G401 (cell line): ENCODE measurements around the gene TMEM198. TPM values are rescaled to one million over a fixed set of nuclear protein-coding genes. Genes with fewer than 3 reads are reported as not detected.

ENCODE experiments used
- DNase-seq: peaks from one replicate; pipeline ENCODE4 v3.0.0-alpha.2; 2015; ENCODE audit warnings: low spot score
- in situ Hi-C: cut with HindIII; loops from 2 replicates; pipeline ENCODE4 v1.10.0; 2016; ENCODE audit warnings: low sequenced_read_pairs, mixed read lengths
- total RNA-seq: library from RNA; depleted of rRNA; stranded (reverse); fragments of >200 nt; shearing (Covaris generic); gene quantifications from 2 replicates; pipeline ENCODE4 v1.2.3, GENCODE V29; 2014

Gene TMEM198
- total RNA-seq, 1 experiment from 2014 or later = 9.0 TPM

DNA sequence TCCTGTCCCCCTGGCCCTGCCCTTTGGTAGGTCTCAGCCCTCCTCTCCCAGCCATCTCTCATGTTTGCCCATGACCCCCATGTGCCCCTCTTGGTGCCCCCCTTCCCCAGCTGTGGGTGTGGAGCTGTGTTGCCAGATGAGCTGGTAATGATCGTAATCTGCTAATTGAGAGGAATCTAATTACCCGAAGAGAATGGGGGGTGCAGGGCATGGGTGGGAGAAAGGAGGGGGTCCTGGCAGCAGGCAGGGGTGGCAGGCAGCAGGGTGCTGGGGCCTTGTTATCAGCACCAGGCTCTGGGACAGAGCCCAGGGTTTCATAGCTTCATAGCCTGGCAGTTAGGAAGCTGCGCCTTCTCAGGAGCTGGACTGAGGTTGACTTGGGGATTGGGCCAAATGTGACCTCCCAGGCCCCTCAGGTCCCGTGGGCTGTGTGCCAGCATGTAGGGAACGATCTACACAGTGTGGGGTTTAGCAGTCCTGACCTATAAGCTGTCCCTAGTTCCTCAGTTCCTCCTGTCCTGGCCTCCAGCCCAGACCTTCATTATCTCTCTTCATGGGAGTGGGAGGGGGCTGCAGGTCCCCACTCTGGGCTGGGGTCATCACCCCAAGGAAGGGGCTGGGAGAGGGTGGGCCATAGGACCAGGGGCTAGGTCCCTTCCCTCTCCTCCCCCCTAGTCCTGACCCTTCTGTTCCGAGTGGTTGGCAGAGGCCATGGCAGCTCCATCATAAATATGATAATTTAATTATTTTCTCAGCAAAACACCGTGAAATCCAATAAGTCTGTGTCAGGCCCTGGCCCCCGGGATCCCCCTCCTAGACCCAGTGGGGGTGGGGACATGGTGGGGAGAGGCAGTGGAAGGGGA, 36.0 kb upstream of the TMEM198 start:
- in situ Hi-C loops = no loop called here
- peak; percentile 47 for DNase-seq

DNA sequence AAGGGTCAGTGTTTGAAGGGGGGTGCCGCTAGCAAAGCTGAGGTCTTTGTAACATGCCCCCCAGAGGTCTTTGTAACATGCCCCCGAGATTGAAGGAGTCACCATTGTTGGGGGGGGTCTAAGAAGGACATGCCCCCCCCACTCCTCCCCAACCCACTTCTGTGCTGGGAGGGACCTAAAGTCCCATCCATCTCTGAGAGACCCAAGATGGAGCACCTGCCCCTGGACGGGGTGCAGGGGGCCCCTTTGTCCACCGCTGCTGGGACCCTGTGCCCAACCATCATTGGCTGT, 35.4 kb upstream of the TMEM198 start:
- in situ Hi-C loops = no loop called here

DNA sequence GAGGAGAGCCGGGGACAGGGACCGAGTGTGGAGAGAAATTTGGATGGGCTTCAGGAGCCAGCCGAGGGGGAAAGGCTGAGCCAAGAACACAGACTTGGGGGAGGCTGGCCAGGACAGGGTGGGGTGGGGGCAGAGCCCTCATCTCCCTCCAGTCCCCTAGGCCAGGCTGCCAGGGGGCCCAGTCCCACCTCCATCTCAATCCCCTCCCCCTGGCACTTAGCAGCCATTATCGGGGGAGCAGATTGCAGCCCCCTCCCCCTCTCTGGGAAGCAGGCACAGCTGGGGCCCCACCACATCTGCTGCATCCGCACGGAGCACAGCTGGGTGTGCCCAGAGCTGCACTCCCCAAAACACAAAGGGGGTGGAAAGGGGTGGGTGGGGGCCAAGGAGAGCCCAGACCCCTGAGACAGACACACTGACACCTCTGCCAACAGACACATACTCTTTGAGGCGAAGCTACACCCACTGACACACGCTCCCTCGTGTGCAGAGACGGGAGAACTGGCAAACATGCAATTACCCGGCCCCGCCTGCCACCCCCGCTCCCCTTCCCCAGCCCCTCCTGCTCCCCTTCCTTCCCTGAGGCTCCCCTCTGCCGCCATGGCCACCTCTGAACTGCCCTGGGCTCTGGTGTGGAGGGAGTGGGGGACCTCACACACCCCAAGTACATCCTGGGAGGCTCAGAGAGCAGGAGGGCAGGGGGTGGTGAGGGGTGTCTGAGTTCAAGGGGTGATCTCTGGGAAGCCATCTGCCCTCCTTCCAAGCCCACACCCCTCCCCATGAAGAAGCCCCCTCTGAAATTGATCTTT, 34.7 kb upstream of the TMEM198 start:
- in situ Hi-C loops = no loop called here
- DNase-seq = peak; percentile 73

More for the DNA sequence above, 35.4 kb upstream of the TMEM198 start:
- DNase-seq = no peak

DNA sequence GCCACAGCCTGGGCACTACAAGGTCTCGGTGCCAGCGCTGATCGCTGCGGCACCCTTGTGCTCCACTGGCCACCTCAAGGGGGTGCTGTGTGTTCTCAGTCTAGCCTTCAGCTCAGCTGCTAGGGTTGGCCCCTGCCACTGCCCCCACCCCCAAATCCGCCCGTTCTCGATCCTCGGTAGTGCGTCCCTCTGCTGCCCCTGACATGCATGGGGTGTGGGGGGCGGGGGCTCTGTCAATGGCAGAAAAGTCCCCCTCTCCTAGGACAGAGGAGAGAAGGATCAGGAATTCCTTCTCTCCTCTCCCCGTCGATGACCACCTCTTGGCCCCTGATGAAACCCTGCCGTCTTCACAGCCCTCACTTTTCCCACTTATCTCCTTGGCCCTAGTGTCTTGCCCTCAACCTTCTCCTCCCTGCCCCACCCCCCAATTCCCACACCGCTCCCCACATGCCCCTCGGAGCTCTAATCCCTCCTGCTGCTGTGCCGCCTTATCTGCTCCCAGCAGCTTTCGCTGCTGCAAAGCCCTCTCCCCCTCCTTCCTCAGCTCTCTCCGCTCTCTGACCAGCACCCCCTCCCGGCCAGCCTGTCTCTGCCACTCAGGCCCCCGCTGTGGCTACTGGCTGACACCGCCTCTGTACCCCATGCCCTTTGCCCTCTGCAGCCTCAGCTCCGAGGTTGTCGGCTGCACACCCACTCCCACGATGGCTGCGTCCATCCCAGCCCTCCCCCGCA, 33.9 kb upstream of the TMEM198 start:
- DNase-seq = peak; percentile 71
- in situ Hi-C loops = no loop called here

DNA sequence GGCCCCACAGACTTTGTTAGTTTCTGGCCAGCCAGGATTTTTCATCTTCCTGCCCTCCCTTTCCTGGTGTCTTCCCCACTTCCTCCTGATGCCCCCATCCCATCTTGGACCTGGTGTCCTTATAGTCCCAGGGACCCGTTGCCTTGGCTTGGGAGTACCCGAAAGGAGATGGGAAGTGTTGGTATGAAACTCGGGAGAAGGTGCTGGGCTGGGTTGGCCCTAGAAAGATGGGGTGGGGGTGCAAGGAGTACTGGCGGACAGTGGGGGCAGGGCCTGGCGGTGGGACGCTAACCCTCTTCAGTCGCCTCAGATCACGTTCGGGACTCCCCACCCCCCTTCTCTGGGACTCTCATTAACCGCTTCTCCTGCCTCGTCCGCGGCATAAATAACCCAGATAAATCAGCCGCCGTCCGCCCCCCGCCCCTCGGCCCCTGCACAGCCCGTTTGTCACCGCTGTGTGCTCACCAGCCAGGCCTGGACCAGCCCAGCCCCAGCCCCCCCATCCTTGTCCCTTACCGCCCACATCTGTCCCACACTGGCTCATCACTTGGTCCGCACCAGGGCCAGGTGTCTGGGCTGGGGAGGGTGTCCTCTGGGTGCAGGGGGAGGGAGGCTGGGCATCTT, 33.2 kb upstream of the TMEM198 start:
- in situ Hi-C loops = no loop called here
- no peak for DNase-seq

DNA sequence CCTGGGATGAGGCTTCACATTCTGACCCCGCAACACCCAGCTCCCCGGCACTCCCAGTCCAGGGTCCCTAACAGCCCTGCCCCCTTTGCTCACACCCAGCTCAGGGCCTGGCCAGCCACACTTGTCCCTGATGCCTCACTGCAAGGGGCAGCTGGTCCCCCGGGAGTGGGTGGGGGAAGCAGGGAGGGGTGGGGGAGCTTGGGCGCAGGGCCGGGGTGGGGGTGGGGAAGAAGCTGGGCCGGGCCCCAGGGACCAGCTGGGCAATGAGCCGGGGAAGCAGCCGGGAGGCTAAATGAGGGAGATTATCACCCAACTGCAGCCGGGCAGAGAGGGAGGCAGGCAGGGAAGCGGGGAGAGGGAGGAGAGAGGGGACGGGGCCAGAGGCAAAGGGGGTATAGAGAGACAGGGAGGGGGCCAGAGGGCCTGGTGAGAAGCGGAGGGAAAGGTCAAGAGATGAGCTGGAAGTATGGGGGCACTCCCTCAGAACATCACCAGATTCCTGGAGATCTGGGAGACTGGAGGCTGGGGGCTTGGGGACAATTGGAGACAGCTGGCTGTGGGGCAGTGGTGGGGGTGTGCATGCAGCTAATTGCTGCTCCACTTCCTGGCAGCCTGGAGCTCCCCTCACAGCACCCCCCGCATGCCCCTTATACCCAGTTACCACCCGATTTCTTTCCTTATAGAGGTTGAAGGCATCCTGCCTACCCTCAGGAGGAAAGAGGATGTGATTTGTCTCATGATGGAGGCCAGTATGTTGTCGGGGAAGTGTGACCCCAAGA, 32.1 kb upstream of the TMEM198 start:
- in situ Hi-C loops = no loop called here
- DNase-seq = no peak

DNA sequence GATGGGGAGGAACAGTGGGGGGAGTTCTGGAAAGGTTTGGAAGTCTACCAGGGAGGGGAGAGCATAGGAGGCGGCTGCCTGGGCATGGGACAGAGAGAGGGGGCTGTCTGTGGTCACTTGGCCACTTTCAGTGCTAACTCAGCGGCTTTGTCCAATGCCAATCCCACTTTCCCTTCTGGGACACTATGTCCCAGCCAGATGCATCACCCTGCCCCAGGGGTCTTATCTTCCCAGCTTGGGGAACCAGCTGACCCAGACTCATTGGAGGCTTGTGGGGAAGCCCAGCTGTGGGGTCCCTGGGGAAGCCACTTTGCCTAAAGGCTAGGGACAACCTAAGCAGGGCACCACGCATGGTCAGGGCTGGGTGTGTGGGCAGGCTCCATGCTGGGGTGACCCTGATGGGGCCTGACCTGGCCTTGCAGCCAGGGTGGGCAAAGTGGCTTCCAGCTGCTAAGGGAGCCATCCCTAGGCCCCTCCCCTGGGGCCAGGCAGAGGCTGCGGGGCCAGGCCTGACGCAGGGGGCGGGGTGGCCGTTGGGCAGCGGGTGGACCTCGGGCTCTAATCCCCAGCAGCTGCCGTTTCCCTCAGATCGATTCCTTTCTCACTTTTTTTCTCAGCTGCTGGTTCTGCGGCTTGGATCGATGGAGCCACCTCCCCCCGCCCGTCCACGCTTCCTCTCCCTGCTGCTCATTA, 31.2 kb upstream of the TMEM198 start:
- no peak for DNase-seq
- in situ Hi-C loops = no loop called here

DNA sequence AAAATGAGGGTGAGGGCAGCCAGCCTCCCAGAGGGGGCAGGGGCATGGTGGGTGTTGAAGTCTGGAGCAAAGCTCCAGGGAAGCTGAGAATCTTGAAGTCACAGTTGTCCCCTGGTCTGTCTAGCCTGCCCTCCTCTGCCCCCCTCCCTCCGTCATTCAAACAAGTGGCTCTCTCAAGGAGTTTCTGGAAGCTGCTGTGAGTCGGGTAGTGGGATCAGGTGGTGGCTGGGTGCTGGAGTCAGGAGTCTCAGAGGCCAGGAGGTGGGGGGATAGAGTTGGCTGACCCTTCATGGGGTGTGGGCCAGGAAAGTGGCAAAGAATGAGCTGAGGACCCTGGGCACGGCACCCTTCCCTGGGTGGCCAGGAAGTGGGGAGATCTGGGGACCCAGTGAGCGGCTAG, 30.0 kb upstream of the TMEM198 start:
- in situ Hi-C loops = no loop called here

DNA sequence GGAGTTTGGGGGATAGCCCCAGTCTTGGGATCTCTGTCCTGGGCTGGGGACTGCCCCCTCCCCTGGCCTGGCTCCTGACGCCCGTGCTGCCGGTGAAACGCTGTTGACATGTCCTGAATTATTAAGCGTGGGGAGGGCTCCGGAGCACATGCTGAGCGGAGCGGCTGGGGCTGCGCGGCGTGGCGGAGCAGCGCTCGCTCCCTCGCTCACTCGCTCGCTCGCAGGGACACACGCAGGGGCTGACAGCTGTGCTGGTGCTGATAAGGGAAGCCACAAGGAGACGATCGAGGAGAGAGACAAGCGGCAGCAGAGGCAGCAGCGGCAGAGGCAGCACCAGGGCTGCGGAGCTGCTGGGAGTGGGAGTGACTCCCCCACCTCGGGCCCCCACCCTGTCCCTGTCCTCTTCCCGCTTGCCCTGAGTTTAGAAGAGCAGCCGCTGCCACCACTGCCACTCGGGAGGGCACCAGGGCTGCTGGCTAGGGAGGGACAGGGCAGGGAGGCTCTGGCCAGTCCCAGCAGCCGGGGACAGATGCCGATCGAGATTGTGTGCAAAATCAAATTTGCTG, 29.5 kb upstream of the TMEM198 start, which contains the start of gene ASIC4:
Gene ASIC4, plus strand, starts transcription at position 287 of the 566 bp plus-strand sequence. Its CDS starts 243 bp downstream, at position 530.
- DNase-seq = no peak
- in situ Hi-C loops = no loop called here

More for the DNA sequence above, 30.0 kb upstream of the TMEM198 start:
- DNase-seq = no peak

DNA sequence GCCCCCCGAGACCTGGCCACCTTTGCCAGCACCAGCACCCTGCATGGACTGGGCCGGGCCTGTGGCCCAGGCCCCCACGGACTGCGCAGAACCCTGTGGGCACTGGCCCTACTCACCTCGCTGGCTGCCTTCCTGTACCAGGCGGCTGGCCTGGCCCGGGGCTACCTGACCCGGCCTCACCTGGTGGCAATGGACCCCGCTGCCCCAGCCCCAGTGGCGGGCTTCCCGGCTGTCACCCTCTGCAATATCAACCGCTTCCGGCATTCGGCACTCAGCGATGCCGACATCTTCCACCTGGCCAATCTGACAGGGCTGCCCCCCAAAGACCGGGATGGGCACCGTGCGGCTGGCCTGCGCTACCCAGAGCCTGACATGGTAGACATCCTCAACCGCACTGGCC, 29.0 kb upstream of the TMEM198 start:
- DNase-seq = no peak
- in situ Hi-C loops = no loop called here

DNA sequence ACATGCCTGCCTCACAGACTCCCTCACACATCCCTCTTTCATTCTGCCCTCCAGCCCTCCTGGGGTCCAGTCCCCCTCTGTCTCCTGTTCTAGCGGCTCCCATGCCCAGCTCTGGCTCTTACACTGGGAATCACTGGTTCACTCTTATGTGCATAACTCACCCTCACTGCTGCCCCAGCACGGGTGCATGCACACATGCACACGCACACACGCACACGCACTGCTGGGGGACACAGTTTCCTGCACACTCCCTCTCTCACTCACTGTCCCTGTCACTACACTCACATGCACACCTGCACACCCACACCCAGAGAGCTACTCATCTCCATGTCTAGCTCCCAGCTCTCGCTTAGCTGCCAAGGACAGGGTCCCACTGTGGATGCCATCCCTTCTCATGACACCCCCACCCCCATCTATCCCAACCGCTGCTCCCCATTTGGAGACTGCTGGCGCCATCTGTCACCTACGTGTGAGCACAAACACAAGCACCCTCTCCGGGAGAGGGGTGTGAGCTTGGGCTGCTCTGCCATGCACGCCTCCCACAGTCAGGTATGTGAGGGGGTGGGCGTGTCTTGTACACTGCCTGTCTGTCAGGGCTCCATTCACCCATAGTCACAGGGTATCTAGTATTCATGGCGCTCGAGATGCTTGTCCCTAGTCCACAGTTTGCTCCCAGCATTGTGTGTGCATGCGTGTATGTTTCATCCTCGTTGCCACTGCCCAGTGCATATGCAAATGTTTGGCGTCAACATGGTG, 27.8 kb upstream of the TMEM198 start:
- DNase-seq = no peak
- in situ Hi-C loops = no loop called here

DNA sequence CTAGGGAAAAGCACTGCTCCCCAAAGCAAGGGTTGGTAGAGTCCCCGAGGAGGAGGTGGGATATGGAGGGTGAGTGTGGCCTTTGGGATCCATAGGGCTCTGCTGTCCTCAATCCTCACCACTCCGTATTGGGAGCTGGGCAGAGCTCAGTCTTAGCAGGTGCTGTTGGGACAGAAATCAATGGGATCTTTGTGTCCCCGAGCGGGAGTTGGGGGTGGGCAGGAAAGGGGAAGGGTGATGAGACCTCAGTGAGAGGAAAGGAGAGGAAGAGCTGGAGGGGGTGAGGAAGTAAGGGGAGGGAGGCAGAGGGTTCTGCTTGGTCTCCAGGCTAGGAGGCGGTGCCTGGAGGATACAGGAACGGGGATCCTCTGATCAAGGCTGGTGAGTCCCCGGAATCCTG, 26.9 kb upstream of the TMEM198 start:
- no peak for DNase-seq
- in situ Hi-C loops = no loop called here

DNA sequence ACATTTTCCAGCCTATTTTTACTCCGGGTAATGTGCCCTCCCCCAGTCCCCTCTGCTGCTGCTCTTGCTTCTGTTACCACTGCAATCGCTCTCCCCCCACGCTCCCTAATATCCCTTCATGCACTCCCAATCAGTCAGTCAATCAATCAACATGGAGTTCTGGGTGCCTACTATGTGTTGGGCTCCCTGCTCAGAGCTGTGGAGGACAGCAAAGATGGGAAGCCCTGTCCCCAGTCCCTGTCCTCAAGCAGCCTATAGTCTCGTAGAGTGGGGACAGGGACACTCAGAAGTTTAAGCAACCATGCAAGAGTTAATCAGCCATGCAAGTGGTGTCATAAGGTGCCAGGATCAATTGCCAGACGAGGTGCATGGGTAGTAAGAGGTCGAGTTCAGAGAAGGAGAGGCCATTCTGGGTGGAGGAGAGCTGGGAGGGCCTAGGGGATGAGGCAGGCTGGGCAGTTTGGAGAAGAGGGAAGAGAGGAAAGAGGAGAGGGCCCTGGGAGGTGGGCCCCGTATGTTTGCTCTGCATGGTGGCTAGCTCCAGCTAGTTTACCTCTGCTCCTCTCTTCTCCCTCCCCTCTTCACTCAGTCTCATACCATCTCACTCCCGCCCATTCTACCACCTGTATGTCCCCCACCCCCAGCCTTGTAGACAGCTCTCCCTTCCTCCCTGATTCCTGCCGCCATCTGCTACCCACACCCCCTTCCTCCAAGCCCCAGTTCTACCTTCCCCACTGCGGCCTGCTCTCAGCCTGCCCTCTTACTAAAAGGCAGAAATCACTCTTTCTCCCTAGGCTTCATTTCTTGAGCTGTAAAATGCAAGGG, 25.7 kb upstream of the TMEM198 start:
- in situ Hi-C loops = no loop called here
- DNase-seq = no peak

DNA sequence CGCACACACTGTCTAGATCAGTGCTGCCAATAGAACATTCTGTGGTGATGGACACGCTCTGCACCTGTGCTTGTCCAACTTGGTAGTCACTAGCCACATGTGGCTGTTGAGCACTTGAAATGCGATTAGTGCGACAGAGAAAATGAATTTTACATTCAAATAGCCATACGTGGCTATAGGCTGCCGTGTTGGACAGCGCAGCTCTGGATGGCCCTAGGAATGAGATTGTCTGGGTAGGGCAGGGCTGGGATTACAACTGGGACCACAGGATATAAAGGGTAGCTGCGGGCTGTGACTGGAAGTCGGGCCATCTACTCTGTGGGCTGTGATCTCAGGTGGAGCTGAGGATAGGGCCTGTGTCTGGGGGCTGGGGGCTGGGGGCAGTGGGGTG, 24.3 kb upstream of the TMEM198 start:
- in situ Hi-C loops = no loop called here
- no peak for DNase-seq

DNA sequence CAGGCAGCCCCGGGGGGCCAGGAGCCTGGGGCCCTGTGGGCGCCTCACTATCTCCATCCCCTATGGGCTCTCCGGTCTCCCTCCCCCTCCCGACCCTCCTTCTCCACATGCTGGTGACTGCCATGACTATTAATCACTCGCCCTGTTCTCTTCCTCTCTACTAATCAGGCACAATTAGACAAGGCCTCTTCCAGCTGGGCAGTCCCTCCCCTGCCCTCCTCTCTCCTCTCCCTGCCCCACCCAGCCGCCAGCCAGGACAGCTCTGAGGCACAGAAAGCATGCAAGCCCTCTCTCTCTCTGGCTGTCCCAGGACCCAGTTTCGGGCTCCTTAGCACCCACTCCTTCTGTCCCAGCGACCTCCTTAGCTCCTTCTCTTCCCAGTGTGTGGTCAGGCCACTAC, 23.7 kb upstream of the TMEM198 start:
- no peak for DNase-seq
- in situ Hi-C loops = no loop called here

DNA sequence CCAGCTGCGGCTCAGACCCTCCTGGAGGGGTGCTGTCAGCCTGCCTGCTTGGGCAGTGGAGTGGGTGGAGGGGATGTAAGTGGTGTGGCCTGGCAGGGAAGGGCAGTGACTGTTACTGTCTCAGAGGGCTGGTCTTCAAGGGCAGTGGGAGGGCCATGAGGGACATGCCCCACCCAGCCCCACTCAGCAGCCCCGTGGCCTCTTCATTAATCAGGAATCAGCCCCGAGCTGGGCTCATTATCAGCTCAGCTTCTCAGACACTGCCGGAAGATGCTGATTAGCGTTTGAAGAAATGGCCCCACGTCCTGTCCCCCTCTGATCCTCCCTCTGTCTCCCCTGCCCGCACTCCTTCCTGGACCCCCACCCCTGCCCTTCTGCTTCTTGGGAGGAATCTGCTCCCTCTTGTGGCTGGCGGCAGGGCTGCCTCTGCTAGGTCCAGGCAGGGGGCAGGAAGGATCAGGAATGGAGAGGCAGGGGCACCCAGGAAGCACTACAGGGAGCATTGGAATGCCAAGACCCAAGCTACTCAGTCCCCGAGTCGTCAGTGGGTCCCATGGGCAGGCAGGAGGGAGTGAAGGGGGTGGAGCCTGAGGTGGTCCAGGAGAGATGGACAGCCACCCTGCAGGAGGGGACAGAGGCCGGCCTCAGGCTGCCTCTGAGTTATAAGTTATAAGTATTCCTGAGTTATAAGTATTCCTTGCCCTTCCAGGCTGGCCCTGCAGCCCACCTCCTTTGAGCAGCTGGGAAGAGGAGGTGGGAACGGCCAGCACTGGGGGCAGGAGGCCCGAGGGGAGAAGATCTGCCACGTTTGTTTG, 22.6 kb upstream of the TMEM198 start:
- peak; percentile 58 for DNase-seq
- in situ Hi-C loops = no loop called here
